Endothelial cell of umbilical vein (primary cell): ENCODE results near the gene B9D1. TPM values are rescaled to one million over a fixed set of nuclear protein-coding genes. Genes with fewer than 3 reads are reported as not detected.

ENCODE experiments used
- BruUV-seq: library from RNA; stranded (reverse); fragments of 400-500 nt; replicated peaks from 2 replicates; lab custom pipeline; 2021; lab: Mats Ljungman, UMichigan
- CTCF ChIA-PET: fragments of 300-600, 350-600 bp; sonication (Branson Sonifier 250); formaldehyde crosslinking; loops from one replicate; lab custom pipeline; 2021; ENCODE audit warnings: antibody characterized with exemption, inconsistent platforms; lab: Charles Lee
- POLR2A ChIA-PET: fragments of 300-600, 350-600 bp; sonication (Branson Sonifier 250); formaldehyde crosslinking; loops from one replicate; lab custom pipeline; 2021; ENCODE audit warnings: antibody characterized with exemption, inconsistent platforms; lab: Charles Lee
- DNase-seq: peaks from one replicate; pipeline ENCODE4 v3.0.0-alpha.2; 2011; ENCODE audit warnings: low read depth, low spot score
- FAIRE-seq: peaks from 2 replicates; lab custom pipeline; 2011; peaks lifted over from hg19 to GRCh38; lab: Jason Lieb, UNC
- H2AFZ ChIP-seq: 2 replicates; pipeline ENCODE4 v1.6.0; 2012; ENCODE audit warnings: low read depth, low read length, control low read depth, inconsistent platforms
- H3K27ac ChIP-seq: 2 replicates; pipeline ENCODE4 v1.5.1; 2011; ENCODE audit warnings: low read depth, mild to moderate bottlenecking, control low read depth, low read length, moderate library complexity; ENCODE audit not compliant: insufficient read depth
- H3K27me3 ChIP-seq, 2 experiments: 2 replicates each; pipeline versions ENCODE4 v1.6.0 to v1.6.1; 2011; ENCODE audit warnings: low read length in 2 of 2, mixed read lengths in 1 of 2; ENCODE audit not compliant: control insufficient read depth in 2 of 2, insufficient read depth in 2 of 2
- H3K36me3 ChIP-seq, 2 experiments: 2 replicates in 1 of 2; 3 replicates in 1 of 2; pipeline ENCODE4 v1.5.1; 2011; ENCODE audit warnings: low read length in 2 of 2, mild to moderate bottlenecking in 1 of 2, moderate library complexity in 1 of 2; ENCODE audit not compliant: control insufficient read depth in 2 of 2, insufficient read depth in 2 of 2; ENCODE audit errors: extremely low read depth in 1 of 2
- H3K4me1 ChIP-seq: 3 replicates; pipeline ENCODE4 v1.5.1; 2011; ENCODE audit warnings: mild to moderate bottlenecking, low read length; ENCODE audit not compliant: control insufficient read depth, insufficient read depth; ENCODE audit errors: extremely low read depth
- H3K4me2 ChIP-seq: 2 replicates; pipeline ENCODE4 v1.6.1; 2011; ENCODE audit warnings: low read length, control low read depth, mixed read lengths; ENCODE audit not compliant: insufficient read depth
- H3K4me3 ChIP-seq, 3 experiments: fragments of 200-600 bp in 1 of 3; sonication (generic), shearing (Covaris generic) in 1 of 3; replicated peaks in 1 of 3; 2 replicates each; pipeline ENCODE4 v1.5.1; 2011 to 2016; ENCODE audit warnings: control low read depth in 3 of 3, low read length in 3 of 3, mild to moderate bottlenecking in 2 of 3, inconsistent platforms in 1 of 3, low read depth in 1 of 3, moderate library complexity in 1 of 3; ENCODE audit not compliant: insufficient read depth in 1 of 3
- H3K79me2 ChIP-seq: 2 replicates; pipeline ENCODE4 v1.6.0; 2012; ENCODE audit warnings: low read length, inconsistent platforms; ENCODE audit not compliant: control insufficient read depth, insufficient read depth
- H3K9ac ChIP-seq: replicated peaks from 2 replicates; pipeline ENCODE3; 2011; ENCODE audit warnings: low read length, control low read depth; ENCODE audit not compliant: insufficient read depth; ENCODE audit errors: extremely low read depth
- H3K9me1 ChIP-seq: replicated peaks from 3 replicates; pipeline ENCODE4 v1.6.0; 2011; ENCODE audit warnings: mild to moderate bottlenecking, low read length; ENCODE audit not compliant: control insufficient read depth, insufficient read depth; ENCODE audit errors: extremely low read depth
- H3K9me3 ChIP-seq: replicated peaks from 2 replicates; pipeline ENCODE4 v1.5.1; 2012; ENCODE audit warnings: low read length, inconsistent platforms; ENCODE audit not compliant: control insufficient read depth, insufficient read depth
- H4K20me1 ChIP-seq: replicated peaks from 2 replicates; pipeline ENCODE3; 2011; ENCODE audit warnings: mild to moderate bottlenecking, low read length; ENCODE audit not compliant: control insufficient read depth, insufficient read depth; ENCODE audit errors: extremely low read depth
- CTCF ChIP-seq, 2 donors: IDR thresholded peaks; 1 replicate in 1 of 2; 2 replicates in 1 of 2; pipeline ENCODE4 v1.5.1; 2011; ENCODE audit warnings: low read length in 2 of 2, mild to moderate bottlenecking in 2 of 2, moderate library complexity in 2 of 2, control low read depth in 1 of 2, inconsistent platforms in 1 of 2, low read depth in 1 of 2; ENCODE audit not compliant: insufficient read depth in 1 of 2; ENCODE audit errors: extremely low read depth in 1 of 2
- EZH2 ChIP-seq: IDR thresholded peaks from 2 replicates; pipeline ENCODE4 v1.6.1; 2012; ENCODE audit warnings: borderline replicate concordance, low read depth, mild to moderate bottlenecking, moderate library complexity, low read length, inconsistent platforms; ENCODE audit not compliant: severe bottlenecking
- FOS ChIP-seq: IDR thresholded peaks from 2 replicates; pipeline ENCODE4 v1.6.1; 2011; ENCODE audit warnings: mild to moderate bottlenecking, low read length, moderate library complexity, borderline replicate concordance; ENCODE audit not compliant: insufficient read depth
- GATA2 ChIP-seq: IDR thresholded peaks from 2 replicates; pipeline ENCODE4 v1.7.0; 2011; ENCODE audit warnings: low read depth, mild to moderate bottlenecking, moderate library complexity, mixed read lengths, low read length; ENCODE audit not compliant: insufficient read length, insufficient read depth
- JUN ChIP-seq: IDR thresholded peaks from 2 replicates; pipeline ENCODE4 v1.6.1; 2011; ENCODE audit warnings: borderline replicate concordance, low read depth; ENCODE audit not compliant: insufficient read length, insufficient read depth
- MAX ChIP-seq: IDR thresholded peaks from 2 replicates; pipeline ENCODE4 v1.6.1; 2011; ENCODE audit not compliant: insufficient read depth, insufficient read length
- MYC ChIP-seq: IDR thresholded peaks from one replicate; pipeline ENCODE4 v1.6.1; 2011; ENCODE audit warnings: mild to moderate bottlenecking, low read depth, low read length
- POLR2A ChIP-seq: IDR thresholded peaks from 2 replicates; pipeline ENCODE4 v1.6.1; 2012; ENCODE audit warnings: low read depth, mild to moderate bottlenecking, control low read depth, low read length
- POLR2AphosphoS5 ChIP-seq: IDR thresholded peaks from 2 replicates; pipeline ENCODE4 v1.6.1; 2012; ENCODE audit warnings: low read depth, mild to moderate bottlenecking, control low read depth, low read length, moderate library complexity; ENCODE audit not compliant: insufficient read depth
- dilution Hi-C: fragments of 300-500 bp; cut with MboI; formaldehyde crosslinking; loops from one replicate; pipeline ENCODE4 v1.15.0; 2019; ENCODE audit warnings: low sequenced_read_pairs; ENCODE audit not compliant: extremely low pct_ligation_motif_present
- intact Hi-C: fragments of 100-400 bp; cut with micrococcal nuclease; formaldehyde crosslinking; loops from one replicate; pipeline ENCODE4 v1.10.0; 2022
- polyA plus RNA-seq, 4 experiments: library from polyadenylated mRNA; depleted of rRNA in 3 of 4; stranded (reverse) in 3 of 4; unstranded in 1 of 4; fragments of >200 nt; gene quantifications; 2 replicates each; pipeline versions ENCODE4 v1.2.1 to v1.2.3, GENCODE V29; 2011 to 2012; ENCODE audit warnings: missing spikeins in 1 of 4
- total RNA-seq: library from RNA; stranded (reverse); gene quantifications from 2 replicates; pipeline ENCODE4 v1.2.3, GENCODE V29; 2021

Gene B9D1
- total and polyA plus RNA-seq, 2 donors (not counting 3 experiments of a cell fraction or from before 2014, with no cell fraction given), result 20.5 to 55.8 TPM

- no TSS peak for BruUV-seq
- CTCF ChIA-PET, result interaction anchor here (0.8 to 1.0 kb wide), 2 partner anchors 20 to 104 kb away, joined by 3 to 4 read pairs; partner anchors contain the start of gene B9D1
- Histone ChIP-seq H3K9me3 (no peaks in the 10 kb centered on the region), H3K36me3 (no peaks in the 10 kb centered on the region), H4K20me1 (no peaks in the 10 kb centered on the region), H3K9me1 (no peaks in the 10 kb centered on the region), H3K4me2 (no peak overlapping the region), H2AFZ (no peak overlapping the region), H3K79me2 (no peaks in the 10 kb centered on the region), H3K4me1 (peaks cover 8% of the 10 kb centered on the region), H3K27ac (no peak overlapping the region), H3K4me3 (no peak overlapping the region), H3K27me3 (no peaks in the 10 kb centered on the region), H3K9ac (no peak overlapping the region)
- dilution Hi-C loops, result no loop called here
- no peak for FAIRE-seq
- DNase-seq, result no peak
- POLR2A ChIA-PET, result no interaction called here
- TF ChIP-seq MAX, result no peak
- no peak for TF ChIP-seq EZH2
- no peak for TF ChIP-seq JUN
- TF ChIP-seq FOS, result no peak
- TF ChIP-seq POLR2A, result no peak
- TF ChIP-seq GATA2, result no peak
- no peak for TF ChIP-seq POLR2AphosphoS5
- no peak for TF ChIP-seq CTCF (IDR thresholded peaks at IDR 0.05; ENCODE audit: extremely low read depth in 1 of 2, insufficient read depth in 1 of 2, low read depth in 1 of 2, low read length in 2 of 2)
- no peak for TF ChIP-seq MYC
- intact Hi-C loops, result no loop called here
Measured at GRCh38 chr17:19342611-19343255, 19.8 kb downstream of the B9D1 start.
